SK-N-SH (cell line): ENCODE data around the gene FBXO42. TPM values are rescaled to one million over a fixed set of nuclear protein-coding genes. Genes with fewer than 3 reads are reported as not detected.
A peak's percentile ranks its signal among the peaks of the same experiment; 100 is the strongest.

Experiments
- CTCF ChIA-PET: fragments of 300-600, 350-600 bp; formaldehyde crosslinking; extraction: SDS; loops from one replicate; lab custom pipeline; 2021; lab: Yijun Ruan, JAX
- POLR2A ChIA-PET: fragments of 350-600 bp; sonication (Branson Sonifier 250); formaldehyde crosslinking; extraction: SDS; loops from one replicate; lab custom pipeline; 2020; ENCODE audit warnings: antibody characterized with exemption, inconsistent platforms; lab: Yijun Ruan, JAX
- DNase-seq: peaks from one replicate; pipeline ENCODE4 v3.0.0; 2012
- H2AFZ ChIP-seq: fragments of 200-600 bp; sonication (generic); 2 replicates; pipeline ENCODE4 v1.8.1; 2016; ENCODE audit warnings: antibody characterized with exemption, mild to moderate bottlenecking, low read depth
- H3F3A ChIP-seq: fragments of 200-600 bp; sonication (generic); replicated peaks from 2 replicates; pipeline ENCODE3; 2016; ENCODE audit warnings: antibody characterized with exemption, mild to moderate bottlenecking; ENCODE audit not compliant: insufficient read depth
- H3K27ac ChIP-seq, 2 experiments: fragments of 200-500 bp in 1 of 2; fragments of 200-600 bp in 1 of 2; sonication (Bioruptor generic) in 1 of 2; sonication (generic), shearing (Covaris generic) in 1 of 2; 2 replicates each; pipeline versions ENCODE4 v1.5.1 to v1.6.1; 2014 to 2016; ENCODE audit warnings: low read depth in 2 of 2, inconsistent platforms in 1 of 2, low read length in 1 of 2, mild to moderate bottlenecking in 1 of 2, mixed read lengths in 1 of 2
- H3K27me3 ChIP-seq: fragments of 200-600 bp; sonication (generic), shearing (Covaris generic); 2 replicates; pipeline ENCODE4 v1.6.1; 2016; ENCODE audit warnings: mixed run types; ENCODE audit not compliant: insufficient read depth
- H3K36me3 ChIP-seq, 2 experiments: fragments of 200-500 bp in 1 of 2; fragments of 200-600 bp in 1 of 2; sonication (Bioruptor generic) in 1 of 2; sonication (generic) in 1 of 2; replicated peaks in 1 of 2; 2 replicates each; pipeline versions ENCODE3 to v1.5.1; 2014 to 2016; ENCODE audit warnings: low read length in 1 of 2, mild to moderate bottlenecking in 1 of 2; ENCODE audit not compliant: insufficient read depth in 2 of 2, control insufficient read depth in 1 of 2
- H3K4me1 ChIP-seq, 2 experiments: fragments of 200-500 bp in 1 of 2; fragments of 200-600 bp in 1 of 2; sonication (Bioruptor generic) in 1 of 2; sonication (generic), shearing (Covaris generic) in 1 of 2; 2 replicates each; pipeline versions ENCODE4 v1.5.1 to v1.6.1; 2014 to 2016; ENCODE audit warnings: low read depth in 1 of 2, low read length in 1 of 2, mixed run types in 1 of 2; ENCODE audit not compliant: insufficient read depth in 2 of 2, control insufficient read depth in 1 of 2
- H3K4me2 ChIP-seq: fragments of 200-600 bp; sonication (generic), shearing (Covaris generic); 2 replicates; pipeline ENCODE4 v1.6.1; 2017; ENCODE audit warnings: mixed run types
- H3K4me3 ChIP-seq, 2 experiments: fragments of 200-500 bp in 1 of 2; fragments of 200-600 bp in 1 of 2; sonication (Bioruptor generic) in 1 of 2; sonication (generic), shearing (Covaris generic) in 1 of 2; 2 replicates each; pipeline versions ENCODE4 v1.5.1 to v1.8.1; 2014 to 2016; ENCODE audit warnings: low read depth in 2 of 2, inconsistent platforms in 1 of 2, low read length in 1 of 2, mild to moderate bottlenecking in 1 of 2, mixed read lengths in 1 of 2, moderate library complexity in 1 of 2
- H3K79me2 ChIP-seq: fragments of 200-600 bp; sonication (generic); 2 replicates; pipeline ENCODE4 v1.8.1; 2017; ENCODE audit warnings: mild to moderate bottlenecking; ENCODE audit not compliant: insufficient read depth
- H3K9ac ChIP-seq: fragments of 200-600 bp; sonication (generic); 2 replicates; pipeline ENCODE4 v1.6.1; 2017; ENCODE audit warnings: mixed run types
- H3K9me2 ChIP-seq: fragments of 200-600 bp; sonication (generic); 2 replicates; pipeline ENCODE4 v1.6.1; 2017; ENCODE audit warnings: mixed run types
- H3K9me3 ChIP-seq: fragments of 200-600 bp; sonication (generic); 2 replicates; pipeline ENCODE4 v1.6.1; 2017; ENCODE audit warnings: mixed run types, mild to moderate bottlenecking, moderate library complexity
- H4K20me1 ChIP-seq: fragments of 200-600 bp; sonication (generic); 2 replicates; pipeline ENCODE4 v1.6.1; 2017; ENCODE audit warnings: mild to moderate bottlenecking, mixed run types; ENCODE audit not compliant: insufficient read depth
- ELF1 ChIP-seq: IDR thresholded peaks from 2 replicates; pipeline ENCODE4 v1.4.0; 2012
- FOXM1 ChIP-seq: IDR thresholded peaks from 2 replicates; pipeline ENCODE4 v1.4.0; 2012; ENCODE audit warnings: low read depth, mild to moderate bottlenecking
- GABPA ChIP-seq: IDR thresholded peaks from 2 replicates; pipeline ENCODE4 v1.4.0; 2012; ENCODE audit warnings: low read depth, mild to moderate bottlenecking
- JUND ChIP-seq: IDR thresholded peaks from 2 replicates; pipeline ENCODE4 v1.4.0; 2012
- MAX ChIP-seq: IDR thresholded peaks from 2 replicates; pipeline ENCODE4 v1.4.0; 2012; ENCODE audit warnings: low read depth
- NFIC ChIP-seq: IDR thresholded peaks from 2 replicates; pipeline ENCODE4 v1.4.0; 2012; ENCODE audit warnings: borderline replicate concordance
- PBX3 ChIP-seq: IDR thresholded peaks from 2 replicates; pipeline ENCODE4; 2012
- RAD21 ChIP-seq: IDR thresholded peaks from 2 replicates; pipeline ENCODE4 v1.6.1; 2012; ENCODE audit warnings: mild to moderate bottlenecking, low read length
- RFX5 ChIP-seq: IDR thresholded peaks from 2 replicates; pipeline ENCODE4 v1.6.1; 2012; ENCODE audit warnings: mild to moderate bottlenecking, improper control_type of control experiment, low read length
- TAF1 ChIP-seq: IDR thresholded peaks from 2 replicates; pipeline ENCODE4 v1.6.1; 2012; ENCODE audit warnings: low read depth, mild to moderate bottlenecking, low read length, moderate library complexity, borderline replicate concordance
- TCF12 ChIP-seq: IDR thresholded peaks from 2 replicates; pipeline ENCODE4 v1.4.0; 2012
- TEAD4 ChIP-seq: IDR thresholded peaks from 2 replicates; pipeline ENCODE4 v1.4.0; 2012; ENCODE audit warnings: mild to moderate bottlenecking, borderline replicate concordance; ENCODE audit not compliant: insufficient read depth
- USF1 ChIP-seq: IDR thresholded peaks from 2 replicates; pipeline ENCODE4 v1.4.0; 2012; ENCODE audit warnings: low read depth, borderline replicate concordance
- USF2 ChIP-seq: fragments of 150-350 bp; IDR thresholded peaks from 2 replicates; pipeline ENCODE4 v1.6.1; 2017; ENCODE audit warnings: antibody characterized with exemption, low read length, low read depth, borderline replicate concordance
- ZBTB33 ChIP-seq: IDR thresholded peaks from 2 replicates; pipeline ENCODE4 v1.4.0; 2012; ENCODE audit warnings: low read depth, borderline replicate concordance
- WGBS: methylation state at CpG from one replicate; pipeline ENCODE4 v1.1.6; 2017; ENCODE audit warnings: low lambda C conversion rate; 5-methylcytosine and 5-hydroxymethylcytosine counted together
- polyA plus RNA-seq, 3 experiments: library from polyadenylated mRNA; depleted of rRNA; stranded (reverse); fragments of >200 nt; gene quantifications; 2 replicates each; pipeline ENCODE4 v1.2.3, GENCODE V29; 2012

Gene FBXO42
- polyA plus RNA-seq, 1 of the 3 experiments (the other 2 are of a cell fraction) = 8.6 TPM

GRCh38 chr1:16262067-16262466 is 90.2 kb downstream of the FBXO42 start (continued):
- TF ChIP-seq USF2 = no peak
- no peak for TF ChIP-seq RFX5
- no peak for TF ChIP-seq GABPA
- TF ChIP-seq TEAD4 = no peak

GRCh38 chr1:16260814-16261213 is 91.5 kb downstream of the FBXO42 start:
- Histone ChIP-seq H3K4me2 (0 out of 2 replicates have a peak overlapping the region, but pooled peaks have one; percentile 18), H3K27ac (peak overlapping the region in 1 of 2 experiments; percentile 46; a peak in 3 of 4 replicates), H3K9me2 (no peaks in the 10 kb centered on the region), H3K4me3 (no peak overlapping the region), H3F3A (peaks cover 15% of the 10 kb centered on the region), H3K4me1 (peaks cover 2 to 7% of the 10 kb centered on the region in 2 experiments; a peak in 2 of 4 replicates), H4K20me1 (no peaks in the 10 kb centered on the region), H3K27me3 (no peaks in the 10 kb centered on the region), H3K9ac (0 out of 2 replicates have a peak overlapping the region, but pooled peaks have one; percentile 2), H3K79me2 (peaks cover 46% of the 10 kb centered on the region), H2AFZ (no peak overlapping the region), H3K36me3 (peaks cover 3 to 6% of the 10 kb centered on the region in 2 experiments), H3K9me3 (no peaks in the 10 kb centered on the region)
- 57% methylated on average over 1 of the region's 1 CpG for WGBS
- no peak for TF ChIP-seq TCF12
- TF ChIP-seq JUND = peak; percentile 37
- DNase-seq = no peak
- POLR2A ChIA-PET = no interaction called here
- CTCF ChIA-PET = interaction anchor here (1.0 to 2.1 kb wide), 3 partner anchors 16 to 178 kb away, joined by 3 to 7 read pairs (median 3); no protein-coding TSS in a partner anchor

GRCh38 chr1:16258591-16259135 is 93.6 kb downstream of the FBXO42 start:
- Histone ChIP-seq H3K4me2 (no peak overlapping the region), H2AFZ (no peak overlapping the region), H3F3A (peaks cover 14% of the 10 kb centered on the region), H3K9me2 (no peaks in the 10 kb centered on the region), H3K4me1 (peaks cover 7 to 22% of the 10 kb centered on the region in 2 experiments; a peak in 3 of 4 replicates), H3K79me2 (peaks cover 39% of the 10 kb centered on the region), H3K4me3 (no peak overlapping the region), H4K20me1 (no peaks in the 10 kb centered on the region), H3K36me3 (peaks cover 12 to 16% of the 10 kb centered on the region in 2 experiments), H3K27ac (no peak overlapping the region), H3K27me3 (no peaks in the 10 kb centered on the region), H3K9me3 (no peaks in the 10 kb centered on the region), H3K9ac (no peak overlapping the region)
- DNase-seq = no peak
- TF ChIP-seq FOXM1 = no peak
- TF ChIP-seq TEAD4 = no peak
- TF ChIP-seq TAF1 = no peak
- TF ChIP-seq USF1 = no peak
- TF ChIP-seq ZBTB33 = no peak
- TF ChIP-seq ELF1 = no peak
- TF ChIP-seq RAD21 = no peak
- no peak for TF ChIP-seq PBX3
- TF ChIP-seq JUND = no peak
- TF ChIP-seq MAX = no peak
- no peak for TF ChIP-seq NFIC
- TF ChIP-seq RFX5 = no peak
- POLR2A ChIA-PET = no interaction called here
- 94% methylated on average over 9 of the region's 9 CpGs for WGBS
- CTCF ChIA-PET = interaction anchor here (1.4 to 1.8 kb wide), 5 partner anchors 8 to 186 kb away, joined by 3 to 5 read pairs (median 4); partner anchors contain the start of genes FAM131C and FBXO42
